NCI-H1092 (cell line): ENCODE measurements around the gene KRTAP13-3.

Experiments used
- DNase-seq: peaks from one replicate; lab custom pipeline; 2025; lab: John Stamatoyannopoulos, UW

KRTAP13-3 gene, protein sequence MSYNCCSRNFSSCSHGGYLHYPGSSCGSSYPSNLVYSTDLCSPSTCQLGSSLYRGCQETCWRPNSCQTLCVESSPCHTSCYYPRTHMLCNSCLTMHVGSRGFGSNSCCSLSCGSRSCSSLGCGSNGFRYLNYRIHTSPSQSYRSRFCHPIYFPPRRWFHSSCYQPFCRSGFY

DNA sequence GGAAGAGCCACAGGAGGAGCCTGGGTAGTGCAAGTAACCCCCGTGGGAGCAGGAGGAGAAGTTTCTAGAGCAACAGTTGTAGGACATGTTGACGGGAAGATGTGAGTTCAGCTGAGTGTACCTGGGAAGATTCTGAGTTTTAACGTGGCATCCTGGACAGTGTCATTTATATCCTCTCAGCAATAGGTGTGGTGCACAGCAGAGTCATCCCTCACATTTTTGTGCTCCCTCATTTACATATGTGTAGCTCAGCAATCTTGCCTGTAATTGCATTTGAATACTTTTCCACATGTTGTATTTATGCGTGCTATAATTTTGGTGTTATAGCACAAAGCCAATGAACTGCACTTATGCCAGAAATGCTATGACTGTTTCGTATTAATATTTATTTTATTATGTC is at the start of gene KRTAP13-3:
Gene KRTAP13-3, minus strand, starts transcription at position 101 of the 400 bp plus-strand sequence. Its CDS starts 14 bp downstream, at position 87.
- no peak for DNase-seq

DNA sequence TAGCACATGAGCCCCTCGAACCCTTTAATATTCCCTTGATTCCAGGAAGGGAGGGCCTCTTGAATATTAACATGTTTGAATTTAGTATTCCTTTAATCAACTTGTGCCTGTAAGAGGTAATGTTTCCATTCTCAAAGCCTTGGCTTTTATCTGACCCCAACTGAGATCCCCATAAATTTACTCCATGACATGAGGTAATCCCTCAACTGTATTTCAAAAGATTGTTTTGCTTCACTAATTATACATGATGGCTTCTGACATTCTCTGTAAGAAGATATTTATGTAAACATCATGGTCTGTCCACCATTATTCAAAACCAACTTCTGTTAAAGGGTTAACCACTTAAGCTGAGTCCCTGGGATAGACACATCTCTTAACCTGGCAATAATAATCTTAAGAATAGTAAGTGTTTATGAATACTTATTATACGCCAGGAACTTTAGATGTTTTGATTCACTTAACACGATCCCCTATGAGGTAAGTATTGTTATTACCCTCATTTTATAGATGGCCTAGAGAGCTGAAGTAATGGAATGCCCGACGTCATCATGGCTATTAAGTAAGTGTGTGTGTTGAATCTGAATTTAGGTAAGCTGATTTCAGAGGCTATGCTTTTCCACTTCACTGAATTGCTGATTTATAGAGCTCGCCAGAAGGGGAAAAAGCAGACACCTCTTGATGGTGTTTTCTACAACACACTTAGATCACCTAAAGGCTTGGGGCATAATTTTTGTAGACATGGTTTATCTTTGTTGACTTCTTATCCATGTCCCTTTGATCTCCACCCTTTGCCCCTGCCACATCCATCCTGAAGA is 43.4 kb upstream of the KRTAP13-3 start:
- DNase-seq, result no peak

DNA sequence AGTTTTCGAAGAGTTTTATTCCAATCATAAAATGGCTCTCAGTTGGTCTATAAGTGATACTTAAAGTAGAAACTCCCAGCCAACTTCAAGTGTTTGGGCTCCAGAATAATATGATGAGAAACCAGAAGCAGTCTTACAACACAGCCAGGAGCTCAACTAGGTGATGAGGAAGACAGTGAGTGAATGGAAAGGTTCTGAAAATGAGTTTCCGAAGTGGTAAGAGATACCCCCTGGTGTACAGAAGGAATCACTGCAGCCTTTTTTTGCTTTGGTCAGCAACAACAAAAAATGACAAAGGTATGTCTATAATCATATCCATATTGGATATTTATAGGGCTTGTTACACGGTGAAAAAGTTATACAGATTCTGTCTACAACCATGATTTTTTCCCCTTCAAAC is 38.0 kb upstream of the KRTAP13-3 start:
- no peak for DNase-seq

DNA sequence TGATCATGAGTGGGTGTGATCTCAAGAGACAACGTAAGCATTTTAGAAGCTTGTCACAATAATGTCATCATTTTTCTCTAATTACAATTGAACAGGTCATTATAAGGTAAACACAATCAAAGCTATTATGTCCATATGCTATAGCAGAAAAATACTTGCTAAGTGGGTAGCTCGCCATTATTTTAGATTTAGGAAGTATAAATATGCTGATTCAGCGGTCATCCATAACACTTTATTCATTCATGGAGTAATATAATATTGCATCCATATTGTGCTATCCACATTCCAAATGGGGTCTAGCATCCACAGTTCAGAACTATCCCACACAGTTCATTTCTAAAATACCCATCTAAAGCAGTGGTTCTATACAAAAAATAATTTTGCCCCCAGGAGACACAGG is 22.8 kb upstream of the KRTAP13-3 start:
- no peak for DNase-seq

DNA sequence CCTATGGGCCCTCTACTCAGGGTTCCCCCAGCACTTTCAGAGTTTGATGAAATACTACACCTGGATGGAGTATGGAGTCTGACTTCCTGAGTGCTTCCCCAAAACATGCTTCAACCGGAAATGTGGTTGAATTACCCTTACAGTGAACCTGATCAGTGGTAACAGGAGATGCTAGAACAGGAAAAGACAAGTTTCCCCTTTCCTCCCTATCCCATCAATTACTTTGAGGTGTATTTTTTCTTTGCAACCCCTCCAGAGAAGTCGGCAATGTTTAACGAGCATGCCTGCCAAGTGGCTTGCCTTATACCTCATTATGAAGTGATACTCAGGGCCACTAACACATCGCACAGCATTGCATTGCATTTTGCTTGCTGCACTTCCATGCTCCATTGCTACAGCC is 21.3 kb upstream of the KRTAP13-3 start:
- DNase-seq, result no peak

DNA sequence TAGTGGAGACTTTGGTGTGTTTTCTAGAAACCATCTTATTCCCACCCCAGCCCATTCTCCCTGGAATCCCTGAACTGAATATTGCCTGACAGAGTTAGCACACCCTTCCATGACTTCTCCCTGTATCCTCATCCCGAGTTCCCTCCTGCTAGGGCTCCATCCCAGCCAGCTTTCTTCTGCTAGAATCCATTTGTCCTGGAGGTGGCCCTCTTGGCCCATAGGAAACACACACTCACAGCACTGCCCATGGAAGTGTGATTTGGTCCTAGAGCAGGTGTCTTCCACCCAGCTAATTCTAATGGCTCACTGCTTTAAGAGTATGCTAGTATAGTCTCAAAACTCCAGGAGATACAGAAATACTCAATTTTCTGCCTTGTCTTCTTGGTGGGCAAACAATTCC is 18.5 kb upstream of the KRTAP13-3 start:
- no peak for DNase-seq

DNA sequence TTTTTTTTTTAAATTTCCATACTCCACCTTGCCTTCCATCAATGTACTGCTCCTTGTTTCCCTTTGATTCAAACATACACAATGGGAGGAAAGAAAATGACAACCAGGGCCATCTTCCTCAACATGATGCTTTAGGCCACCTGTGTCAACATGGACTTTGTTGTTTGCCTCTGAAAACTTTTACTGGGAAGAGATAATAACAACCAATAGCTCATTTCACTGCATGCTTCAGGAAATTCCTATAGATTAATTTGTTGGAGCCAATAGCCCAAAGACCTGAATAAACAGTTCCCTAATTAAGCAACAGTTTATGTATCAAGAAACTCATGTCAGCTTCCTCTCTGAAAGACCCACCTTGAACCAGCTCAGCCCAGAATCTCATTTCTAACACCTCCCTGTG is 17.5 kb upstream of the KRTAP13-3 start:
- no peak for DNase-seq

DNA sequence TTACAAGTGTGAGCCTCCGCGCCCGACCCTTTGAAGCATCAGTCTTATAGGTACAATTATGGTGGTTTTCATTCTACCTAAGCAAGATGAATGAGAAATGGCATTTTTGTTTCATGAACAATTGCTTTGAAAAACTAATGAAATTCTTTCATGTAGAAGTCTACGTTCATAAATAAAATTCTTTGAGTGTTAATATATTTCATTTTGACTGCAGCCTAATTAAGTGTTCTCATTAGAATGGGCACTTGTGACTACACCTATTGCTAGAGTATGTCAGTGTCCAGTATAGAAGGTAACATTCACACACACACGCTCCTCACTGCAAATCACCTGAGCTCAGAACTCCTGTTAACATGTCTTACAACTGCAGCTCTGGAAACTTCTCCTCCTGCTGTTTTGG is 14.2 kb upstream of the KRTAP13-3 start, which contains the start of gene KRTAP15-1:
Gene KRTAP15-1, plus strand, starts transcription at position 301 of the 400 bp plus-strand sequence. Its CDS starts 53 bp downstream, at position 354.
- DNase-seq, result no peak

DNA sequence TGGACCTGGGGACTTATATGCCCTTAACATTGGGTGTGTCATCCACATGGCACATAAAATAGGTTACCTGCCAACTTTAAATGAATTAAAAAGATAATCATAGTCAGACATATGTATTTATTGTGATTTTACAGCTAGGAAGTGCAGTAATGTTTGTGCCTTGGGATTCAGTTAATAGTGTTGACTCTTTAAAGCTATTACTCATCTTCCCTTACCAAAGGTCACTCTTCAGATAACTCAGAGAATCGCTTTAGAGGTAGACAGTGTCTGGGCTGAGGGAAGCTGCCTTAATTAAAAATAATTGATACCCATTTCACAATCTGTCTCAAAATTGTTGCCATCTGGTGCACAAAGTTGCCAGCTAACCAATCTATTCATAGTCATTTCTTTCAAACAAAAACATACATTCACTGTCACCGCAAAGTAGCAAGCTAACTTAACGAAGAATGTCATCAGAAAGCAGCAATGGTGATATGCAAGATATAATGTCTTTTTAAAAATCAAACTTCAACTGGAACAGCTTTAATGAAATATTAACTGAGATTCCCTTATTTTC is 11.4 kb upstream of the KRTAP13-3 start:
- DNase-seq, result no peak

DNA sequence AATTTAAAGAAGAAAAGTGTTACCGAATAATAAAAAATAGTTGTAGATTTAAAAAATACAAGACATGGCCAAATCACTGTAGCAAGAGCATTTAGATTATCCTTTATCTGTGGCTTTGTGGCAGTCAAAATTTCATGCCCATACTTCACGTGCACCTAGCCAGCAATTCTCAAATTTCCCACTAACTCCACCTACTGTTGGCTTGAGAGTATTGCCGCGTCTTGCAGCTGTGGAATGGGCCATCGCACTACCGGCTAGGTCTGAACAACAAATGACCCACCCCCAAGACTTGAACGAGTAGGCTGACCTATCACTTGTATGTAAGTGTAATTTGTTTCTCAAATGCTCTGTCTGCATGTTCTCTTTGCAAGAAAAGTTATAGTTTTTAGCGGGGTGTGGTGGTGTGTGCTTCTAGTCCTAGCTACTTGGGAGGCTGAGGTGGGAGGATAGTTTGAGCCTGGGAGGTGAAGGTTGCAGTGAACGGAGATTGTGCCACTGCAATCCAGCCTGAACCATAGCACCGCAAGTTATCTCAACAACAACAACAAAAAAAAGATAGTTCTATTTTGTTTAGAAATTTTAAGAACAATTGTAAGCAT is 8.4 kb upstream of the KRTAP13-3 start:
- DNase-seq, result peak; percentile 21

DNA sequence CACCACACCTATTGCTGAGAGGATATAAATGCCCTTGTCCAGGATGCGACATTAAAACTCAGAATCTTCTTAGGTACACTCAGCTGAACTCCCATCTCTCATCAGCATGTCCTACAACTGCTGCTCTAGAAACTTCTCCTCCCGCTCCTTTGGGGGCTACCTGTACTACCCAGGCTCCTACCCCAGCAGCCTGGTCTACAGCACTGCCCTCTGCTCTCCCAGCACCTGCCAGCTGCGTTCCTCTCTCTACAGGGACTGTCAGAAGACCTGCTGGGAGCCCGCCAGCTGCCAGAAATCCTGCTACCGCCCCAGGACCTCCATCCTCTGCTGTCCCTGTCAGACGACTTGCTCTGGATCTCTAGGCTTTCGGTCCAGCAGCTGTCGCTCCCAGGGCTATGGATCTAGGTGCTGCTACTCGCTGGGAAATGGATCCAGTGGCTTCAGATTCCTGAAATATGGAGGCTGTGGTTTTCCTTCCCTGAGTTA is 4.5 kb upstream of the KRTAP13-3 start, which contains the start of gene KRTAP13-4:
Gene KRTAP13-4, plus strand, starts transcription at position 51 of the 486 bp plus-strand sequence. Its CDS starts 56 bp downstream, at position 107.
- no peak for DNase-seq

DNA sequence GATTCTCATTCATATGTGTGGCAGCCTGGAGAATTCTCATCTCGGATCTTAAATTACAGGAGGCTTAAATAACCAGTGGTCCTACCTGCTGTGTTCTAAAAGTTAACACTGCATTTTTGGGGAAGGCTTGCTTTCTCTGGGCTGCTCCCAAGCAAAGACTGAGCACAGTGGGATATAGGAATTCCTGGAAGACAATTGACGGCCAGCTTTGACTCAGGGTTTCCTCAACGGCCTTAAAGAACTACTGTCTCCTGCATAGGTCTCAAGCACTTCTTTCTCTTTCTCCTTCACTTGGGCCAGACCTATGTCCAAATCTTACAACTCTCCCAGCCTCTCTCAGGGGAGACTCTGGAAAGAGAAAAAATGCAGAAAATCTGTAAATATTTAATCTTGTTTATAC is 1.0 kb upstream of the KRTAP13-3 start:
- no peak for DNase-seq

DNA sequence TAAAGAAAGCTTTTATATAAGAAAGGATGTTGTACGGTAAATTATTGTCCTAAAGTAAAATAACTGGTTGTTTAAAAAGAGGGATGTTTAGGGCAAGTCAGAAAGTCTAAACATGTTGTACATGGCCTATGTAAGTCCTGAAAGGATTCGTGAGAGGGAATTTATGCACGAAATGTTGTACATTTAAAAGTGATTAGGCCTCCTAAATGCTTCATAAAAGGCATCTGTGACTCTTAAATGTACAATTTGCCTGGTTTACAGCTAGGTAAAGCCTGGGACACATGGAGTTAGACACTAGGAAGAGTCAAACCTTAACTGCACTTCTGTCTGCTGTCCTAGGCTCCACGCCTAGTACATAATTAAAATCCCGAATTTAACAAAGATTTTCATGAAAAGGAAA is 9.7 kb downstream of the KRTAP13-3 start:
- no peak for DNase-seq

DNA sequence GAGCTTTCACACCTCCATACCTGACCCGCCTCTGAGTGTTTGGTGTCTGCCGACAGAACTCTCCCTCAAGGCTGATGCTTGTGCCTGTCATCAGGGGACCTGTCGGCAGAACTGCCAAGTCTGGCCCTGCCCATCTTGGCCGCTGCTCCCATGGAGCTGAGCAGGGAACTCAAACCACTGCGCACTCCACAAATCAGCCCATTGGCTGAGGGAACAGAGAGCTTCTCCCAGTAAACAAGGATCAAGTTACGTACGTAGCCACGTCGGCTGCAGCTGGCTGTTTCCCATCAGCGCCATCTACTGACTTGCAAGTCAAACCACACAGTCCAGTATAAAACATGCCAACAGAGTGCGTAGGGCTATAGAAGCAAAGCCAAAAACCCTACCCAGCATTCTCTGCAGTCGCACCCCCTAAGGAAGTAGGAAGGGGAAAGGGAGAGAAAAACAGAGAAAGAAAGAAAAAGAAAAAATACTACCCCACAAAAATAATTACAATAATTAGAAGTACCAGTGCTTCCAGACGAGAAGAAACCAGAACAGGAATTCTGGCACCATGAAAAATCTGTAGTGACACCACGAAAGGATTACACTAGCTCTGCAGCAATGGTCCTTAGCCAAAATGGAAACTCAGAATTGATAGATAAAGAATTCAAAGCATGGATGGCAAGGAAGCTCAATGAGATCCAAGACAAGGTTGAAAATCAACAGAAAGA is 16.8 kb downstream of the KRTAP13-3 start:
- DNase-seq, result peak; percentile 81

DNA sequence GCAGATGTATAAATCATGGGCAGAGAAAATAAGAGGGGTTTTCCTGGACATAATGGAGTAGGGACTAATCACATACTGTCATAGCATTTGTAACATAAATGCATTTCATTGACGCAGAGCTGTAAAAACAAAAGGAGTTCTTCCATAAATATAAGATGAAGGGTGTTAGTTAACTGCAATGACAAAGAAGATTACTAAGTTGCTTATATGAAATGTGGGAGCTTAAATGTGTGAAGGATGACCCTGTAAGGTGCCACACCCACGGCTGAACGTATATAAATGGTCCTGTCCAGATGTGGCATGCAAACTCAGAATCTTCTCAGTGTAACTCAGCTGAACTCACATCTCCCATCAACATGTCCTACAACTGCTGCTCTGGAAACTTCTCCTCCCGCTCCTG is 30.0 kb downstream of the KRTAP13-3 start, which contains the start of gene KRTAP13-1:
Gene KRTAP13-1, plus strand, starts transcription at position 301 of the 400 bp plus-strand sequence. Its CDS starts 56 bp downstream, at position 357.
- DNase-seq, result no peak

DNA sequence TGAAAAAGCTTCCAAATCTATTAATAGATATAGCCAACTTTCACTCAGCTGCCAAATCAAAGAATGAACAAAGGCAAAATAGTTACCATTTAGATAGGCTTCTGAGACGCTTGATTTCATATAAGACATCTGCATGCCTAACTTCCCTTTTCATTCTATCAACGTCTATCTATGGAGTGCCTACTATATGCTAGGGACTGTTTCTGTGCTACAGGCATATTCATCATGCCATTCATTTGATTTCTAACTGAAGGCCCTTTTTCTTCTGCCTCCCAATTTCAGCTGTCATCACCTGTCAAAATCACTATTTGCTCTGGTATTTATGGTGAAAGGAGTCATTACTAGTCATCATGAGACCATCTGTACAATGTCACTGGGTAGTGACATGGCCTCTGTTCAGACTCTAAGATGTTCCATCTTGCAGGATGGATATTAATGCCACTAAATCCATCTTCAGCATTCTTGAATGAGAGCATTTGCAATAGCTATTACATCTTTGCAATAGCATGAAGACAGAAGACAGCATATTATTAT is 34.2 kb downstream of the KRTAP13-3 start:
- DNase-seq, result no peak

DNA sequence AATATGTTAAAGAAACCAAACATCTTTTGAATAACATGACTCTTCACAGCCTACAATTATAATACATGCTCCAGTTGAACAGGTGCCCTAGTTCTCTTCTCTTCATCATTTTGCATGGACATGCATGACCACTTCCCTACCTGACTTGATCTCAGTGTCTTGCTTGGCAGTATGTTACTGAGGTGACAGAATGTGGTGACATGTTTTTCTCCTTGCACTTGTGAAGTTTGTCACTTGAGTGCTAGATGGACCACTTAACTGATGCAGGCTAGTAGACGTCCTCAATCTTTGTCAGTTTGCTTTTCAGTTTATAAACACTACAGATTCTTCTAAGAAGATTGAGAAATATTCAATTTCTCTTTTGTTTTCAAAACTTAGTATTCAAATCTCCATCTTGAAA is 43.5 kb downstream of the KRTAP13-3 start:
- DNase-seq, result no peak
